Heart left ventricle (tissue), 16 donors: ENCODE data around the gene C14orf93. TPM values are rescaled to one million over a fixed set of nuclear protein-coding genes. Genes with fewer than 3 reads are reported as not detected.

Experiments
- ATAC-seq, 4 donors: fragments of 200-7000 bp; cut with Tn5 transposase; one replicate each; pipeline ENCODE4 v1.9.1; 2020 to 2022; ENCODE audit warnings: moderate library complexity in 4 of 4, mild to moderate bottlenecking in 3 of 4, moderate number of reproducible peaks in 1 of 4
- DNase-seq, 5 donors: peaks; one replicate each; pipeline ENCODE4 v3.0.0-alpha.2; 2020
- H3K27ac ChIP-seq, 12 donors: fragments of 200-600 bp; sonication (generic) in 4 of 12; one replicate each; pipeline versions ENCODE4 v1.5.0 to v1.8.0; 2016 to 2022; ENCODE audit warnings: mild to moderate bottlenecking in 2 of 12
- H3K27me3 ChIP-seq, 9 donors: fragments of 200-600 bp; sonication (generic) in 2 of 9; one replicate each; pipeline versions ENCODE4 v1.5.1 to v1.8.0; 2016 to 2022; ENCODE audit warnings: mild to moderate bottlenecking in 3 of 9
- H3K36me3 ChIP-seq, 9 donors: fragments of 200-600 bp; sonication (generic) in 2 of 9; one replicate each; pipeline versions ENCODE4 v1.5.0 to v1.8.0; 2018 to 2022; ENCODE audit warnings: mild to moderate bottlenecking in 2 of 9
- H3K4me1 ChIP-seq, 12 donors: fragments of 200-600 bp; sonication (generic) in 4 of 12; one replicate each; pipeline versions ENCODE4 v1.5.0 to v1.8.0; 2016 to 2022; ENCODE audit warnings: mild to moderate bottlenecking in 3 of 12
- H3K4me3 ChIP-seq, 12 donors: fragments of 200-600 bp; sonication (generic) in 4 of 12; one replicate each; pipeline versions ENCODE4 v1.5.0 to v1.8.0; 2017 to 2022; ENCODE audit warnings: mild to moderate bottlenecking in 9 of 12, moderate library complexity in 4 of 12
- H3K9me3 ChIP-seq, 12 donors: fragments of 200-600 bp; sonication (generic) in 4 of 12; one replicate each; pipeline versions ENCODE4 v1.5.0 to v1.8.0; 2016 to 2022; ENCODE audit warnings: mild to moderate bottlenecking in 1 of 12
- CTCF ChIP-seq, 12 donors: fragments of 200-600 bp; sonication (generic) in 4 of 12; IDR thresholded peaks; one replicate each; pipeline versions ENCODE4 v1.5.0 to v1.8.0; 2018 to 2022; ENCODE audit warnings: antibody characterized with exemption in 12 of 12, mild to moderate bottlenecking in 5 of 12
- POLR2A ChIP-seq, 2 donors: fragments of 450-650 bp; IDR thresholded peaks; one replicate each; pipeline ENCODE4 v1.6.1; 2017; ENCODE audit warnings: antibody characterized with exemption in 2 of 2, mild to moderate bottlenecking in 2 of 2, moderate library complexity in 2 of 2
- WGBS, 4 donors: extraction: QIAGEN DNeasy Blood & Tissue Kit in 2 of 4; methylation state at CpG; one replicate each; pipeline versions ENCODE4 v1.1.5 to v1.1.7; 2013 to 2018; 5-methylcytosine and 5-hydroxymethylcytosine counted together
- intact Hi-C, 10 donors: fragments of 100-400 bp; cut with DNase I; formaldehyde crosslinking; loops; one replicate each; pipeline versions ENCODE4 v1.11.1 to v1.14.2; 2022
- polyA plus RNA-seq, 2 donors: library from polyadenylated mRNA; stranded (reverse); fragments of 200-250 nt; gene quantifications; one replicate each; pipeline ENCODE4 v1.2.3, GENCODE V29; 2013
- total RNA-seq, 9 donors: library from RNA; depleted of rRNA in 2 of 9; stranded (reverse); fragments of >200 nt in 2 of 9; fragmentation: NEBNext Ultra II Directional in 3 of 9; extraction: Animal tissue kit (Norgen Biotek cat#: 25700) in 3 of 9; gene quantifications; one replicate each; pipeline versions ENCODE4 v1.1.0 to v1.2.4, GENCODE V29; 2016 to 2023
- donor health status: ischemic (EF 13 %, LVEDD 7.1; RV severe dilation, severe dysfunction).
- donor health status: healthy with polysubstance abuse.
- donor health status: DM: no; HTN: yes; CAD: no.
- donor health status: DM: no; HTN: no; CAD: no.
- donor health status: ischemic (EF 25% LVEDD 6.9; RV normal size, moderate dysfunction).
- donor health status: ischemic (EF 25% LVEDD 5.7; RV mildly dilated, moderate dysfunction).
- donor health status: healthy.
- donor health status: DM: yes; HTN: yes; CAD: no.
- donor health status: ischemic (EF 35%, LVEDD 5.7; RV mildly dilated, moderate dysfunction).
- donor health status: nonischemic (EF 11% LVEDD 7.7; RV severe dilation, severe dysfunction).
- donor health status: DM: yes; HTN: yes; CAD: no.
- donor health status: PGD.
- donor health status: ischemic (EF 29% LVEDD 5.4; RV normal size, mild dysfunction).
- donor health status: nonischemic (EF 23%, LVEDD 6.1; RV moderate dilation, normal function).

C14orf93 gene
- total and polyA plus RNA-seq, 11 donors: 3.4 to 7.6 (median 5.4) TPM

GRCh38 chr14:23056956-23057756, 47.2 kb upstream of the C14orf93 start, which contains the start of gene CDH24:
TSS of gene CDH24 (minus strand) at chr14:23057520. CDS start at chr14:23055733, 1,787 bp downstream.
- no peak for TF ChIP-seq CTCF (IDR thresholded peaks at IDR 0.05)
- TF ChIP-seq POLR2A (IDR thresholded peaks at IDR 0.05): peak in 1 of 2 donors; percentile 25
- Histone ChIP-seq H3K27me3 (no peaks in the 10 kb centered on the region), H3K4me1 (peaks cover 0 to 31% (median 20%) of the 10 kb centered on the region in 12 donors), H3K4me3 (peak within 1 kb of the TSS; percentile 46 to 84 (median 68)), H3K27ac (peak within 1 kb of the TSS in 10 of 12 donors; percentile 39 to 77 (median 58)), H3K9me3 (no peaks in the 10 kb centered on the region), H3K36me3 (peaks cover 0 to 41% (median 38%) of the 10 kb centered on the region in 9 donors)
- ATAC-seq (peak in 3 of 4 donors; percentile 30 to 61 (median 58)), DNase-seq (peak; percentile 76 to 89 (median 78))
- intact Hi-C loops: loop anchor here in 3 of 10 donors (2.0 to 10.0 kb wide), 3 partner anchors 62 to 502 kb away; no protein-coding TSS in a partner anchor
- WGBS, 4 donors: 2 to 10% (median 4%) methylated on average over 23 to 73 of the region's 73 CpGs

DNA sequence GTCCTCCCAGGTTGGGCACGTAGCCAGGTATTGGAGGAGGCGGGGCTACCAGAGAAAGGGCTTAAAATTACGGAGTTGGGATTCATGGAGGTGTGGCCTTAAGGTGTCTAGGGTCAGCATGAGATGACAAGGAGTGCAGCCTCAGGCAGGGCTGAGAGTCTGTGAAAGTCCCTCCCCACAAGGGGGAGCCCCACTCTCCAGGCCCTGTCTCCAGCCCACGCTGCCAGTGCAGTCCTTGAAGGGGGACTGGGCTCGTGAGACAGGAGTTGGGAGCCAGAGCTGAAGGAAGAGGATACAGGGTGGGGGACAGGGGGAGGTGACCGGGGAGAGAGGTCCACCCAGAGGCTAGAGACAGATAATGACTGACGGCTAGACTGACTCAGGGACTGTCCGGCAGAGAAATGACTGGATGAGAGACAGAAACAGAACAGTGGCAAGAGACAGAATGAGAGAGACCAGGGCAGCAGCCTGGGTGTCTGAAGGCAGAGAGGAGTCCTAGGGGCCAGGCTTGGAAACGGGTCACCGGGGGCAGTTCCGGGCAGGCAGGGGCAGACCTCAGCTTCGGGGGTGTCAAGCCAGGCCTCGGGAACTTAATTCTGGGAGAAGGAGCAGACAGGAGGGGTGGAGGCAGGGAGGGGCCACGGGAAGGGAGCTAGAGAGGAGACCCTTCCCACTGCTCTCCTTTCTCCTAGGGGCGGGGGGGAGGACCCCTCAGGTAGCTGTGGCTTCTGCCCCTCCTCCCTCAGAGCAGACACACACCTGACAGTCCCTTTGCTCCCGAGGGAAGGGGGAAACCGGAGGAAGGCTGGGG, 46.4 kb upstream of the C14orf93 start:
- H3K27ac ChIP-seq: peak overlapping the region in 1 of 12 donors; percentile 68
- peaks cover 0 to 28% (median 16%) of the 10 kb centered on the region in 12 donors for H3K4me1 ChIP-seq
- H3K9me3 ChIP-seq: no peaks in the 10 kb centered on the region
- peak overlapping the region in 10 of 12 donors; percentile 56 to 84 (median 70) for H3K4me3 ChIP-seq
- H3K27me3 ChIP-seq: no peaks in the 10 kb centered on the region
- 14 to 20% (median 17%) methylated on average over 17 of the region's 17 CpGs for WGBS, 4 donors
- no peak for TF ChIP-seq POLR2A (IDR thresholded peaks at IDR 0.05)
- peak; percentile 48 to 75 (median 66) for TF ChIP-seq CTCF (IDR thresholded peaks at IDR 0.05)
- DNase-seq: peak in 4 of 5 donors; percentile 61 to 81 (median 70)
- intact Hi-C loops: loop anchor here in 3 of 10 donors (2.0 to 10.0 kb wide), 3 partner anchors 62 to 502 kb away; no protein-coding TSS in a partner anchor
- H3K36me3 ChIP-seq: peaks cover 0 to 33% (median 30%) of the 10 kb centered on the region in 9 donors
- ATAC-seq: peak; percentile 26 to 52 (median 50)

GRCh38 chr14:23055621-23056144, 45.7 kb upstream of the C14orf93 start:
- no peak overlapping the region for H3K27ac ChIP-seq
- WGBS, 4 donors: 51 to 90% (median 59%) methylated on average over 2 to 6 of the region's 6 CpGs
- peak in 2 of 5 donors; percentile 51 to 60 for DNase-seq

More at GRCh38 chr14:23055621-23056144, 45.7 kb upstream of the C14orf93 start:
- H3K9me3 ChIP-seq: no peaks in the 10 kb centered on the region
- peak in 2 of 4 donors; percentile 5 to 34 for ATAC-seq
- TF ChIP-seq POLR2A (IDR thresholded peaks at IDR 0.05): no peak
- no peak for TF ChIP-seq CTCF (IDR thresholded peaks at IDR 0.05)
- H3K4me1 ChIP-seq: peaks cover 0 to 28% (median 16%) of the 10 kb centered on the region in 12 donors
- no peaks in the 10 kb centered on the region for H3K27me3 ChIP-seq
- intact Hi-C loops: loop anchor here in 3 of 10 donors (2.0 to 10.0 kb wide), 3 partner anchors 61 to 501 kb away; no protein-coding TSS in a partner anchor
- peaks cover 0 to 26% (median 24%) of the 10 kb centered on the region in 9 donors for H3K36me3 ChIP-seq
- H3K4me3 ChIP-seq: no peak overlapping the region
